GM21515 (cell line): ENCODE data around the gene RAB9B.

Experiments used
- ATAC-seq: cut with Tn5 transposase; IDR thresholded peaks from one replicate; pipeline ENCODE4 v1.9.1; 2021; ENCODE audit not compliant: unreplicated experiment

Gene RAB9B

GRCh38 chrX:103773445-103773844 lies 58.6 kb downstream of the RAB9B start:
- ATAC-seq, result no peak
